ENCODE results near the gene OR10R2.
"Not testable (repeated sequence)": the region's sequence is repeated elsewhere in the genome, so short reads cannot be mapped to it uniquely, and the experiment has no call there.

DNA sequence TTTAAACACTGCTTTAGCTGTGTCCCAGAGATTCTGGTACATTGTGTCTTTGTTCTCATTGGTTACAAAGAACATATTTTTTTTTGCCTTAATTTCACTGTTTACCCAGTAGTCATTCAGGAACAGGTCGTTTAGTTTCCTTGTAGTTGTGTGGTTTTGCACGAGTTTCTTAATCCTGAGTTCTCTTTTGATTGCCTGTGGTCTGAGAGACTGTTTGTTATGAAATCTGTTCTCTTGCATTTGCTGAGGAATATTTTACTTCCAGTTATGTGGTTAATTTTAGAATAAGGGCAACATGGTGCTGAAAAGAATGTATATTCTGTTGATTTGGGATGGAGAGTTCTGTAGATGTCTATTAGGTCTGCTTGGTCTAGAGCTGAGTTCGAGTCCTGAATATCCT lies 41.9 kb upstream of the OR10R2 start:
- TF ChIP-seq, protein P1, sequence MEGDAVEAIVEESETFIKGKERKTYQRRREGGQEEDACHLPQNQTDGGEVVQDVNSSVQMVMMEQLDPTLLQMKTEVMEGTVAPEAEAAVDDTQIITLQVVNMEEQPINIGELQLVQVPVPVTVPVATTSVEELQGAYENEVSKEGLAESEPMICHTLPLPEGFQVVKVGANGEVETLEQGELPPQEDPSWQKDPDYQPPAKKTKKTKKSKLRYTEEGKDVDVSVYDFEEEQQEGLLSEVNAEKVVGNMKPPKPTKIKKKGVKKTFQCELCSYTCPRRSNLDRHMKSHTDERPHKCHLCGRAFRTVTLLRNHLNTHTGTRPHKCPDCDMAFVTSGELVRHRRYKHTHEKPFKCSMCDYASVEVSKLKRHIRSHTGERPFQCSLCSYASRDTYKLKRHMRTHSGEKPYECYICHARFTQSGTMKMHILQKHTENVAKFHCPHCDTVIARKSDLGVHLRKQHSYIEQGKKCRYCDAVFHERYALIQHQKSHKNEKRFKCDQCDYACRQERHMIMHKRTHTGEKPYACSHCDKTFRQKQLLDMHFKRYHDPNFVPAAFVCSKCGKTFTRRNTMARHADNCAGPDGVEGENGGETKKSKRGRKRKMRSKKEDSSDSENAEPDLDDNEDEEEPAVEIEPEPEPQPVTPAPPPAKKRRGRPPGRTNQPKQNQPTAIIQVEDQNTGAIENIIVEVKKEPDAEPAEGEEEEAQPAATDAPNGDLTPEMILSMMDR (IDR thresholded peaks at IDR 0.05), result not testable (repeated sequence)
- not testable (repeated sequence) for TF ChIP-seq POLR2A, POLR2AphosphoS5, EP300 (IDR thresholded peaks at IDR 0.05)
